ENCODE measurements around the gene NPY5R.

NPY5R gene

DNA sequence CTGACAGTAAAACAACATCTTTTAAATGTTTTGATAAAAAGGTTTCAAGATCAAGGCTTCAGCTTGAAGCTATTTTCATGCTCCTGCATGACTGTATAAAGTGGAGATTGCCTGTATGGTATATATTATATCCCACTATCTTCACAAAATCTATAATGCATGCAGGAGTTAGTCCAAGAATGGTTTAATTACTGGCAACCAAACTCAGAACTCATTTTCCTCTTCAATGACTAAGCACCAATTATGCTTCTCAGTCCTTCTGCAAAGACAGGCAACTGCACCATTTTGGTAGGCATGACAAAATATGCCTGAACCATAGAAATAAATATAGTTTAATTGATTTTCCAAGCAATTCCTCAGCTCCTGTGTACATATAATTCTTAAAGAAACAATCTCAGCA lies 54.5 kb downstream of the NPY5R start:
- Histone ChIP-seq H2BK15ac (ENCODE audit: low read length) (no peak overlapping the region), H3K23ac (ENCODE audit: low read depth, low read length, poor library complexity) (no peak overlapping the region), H3K27me3 (ENCODE audit: control insufficient read depth in 3 of 3, insufficient read depth in 3 of 3, low read depth in 1 of 3, low read length in 3 of 3) (no peaks in the 10 kb centered on the region), H3K4me3 (ENCODE audit: low read length in 2 of 2) (no peak overlapping the region), H3K27ac (replicated peaks; ENCODE audit: low read length) (no peak overlapping the region), H4K8ac (ENCODE audit: low read depth, low read length) (no peak overlapping the region), H2BK12ac (ENCODE audit: low read length) (no peak overlapping the region), H2AFZ (ENCODE audit: low read length) (no peak overlapping the region), H3K9me3 (replicated peaks in 1 of 2; ENCODE audit: control insufficient read depth in 2 of 2, insufficient read depth in 1 of 2, low read depth in 1 of 2, low read length in 2 of 2) (no peaks in the 10 kb centered on the region), H3K4me2 (ENCODE audit: insufficient read depth, low read length, poor library complexity, severe bottlenecking) (no peak overlapping the region), H4K91ac (ENCODE audit: low read depth, low read length, poor library complexity) (no peak overlapping the region), H3K4me1 (ENCODE audit: control insufficient read depth in 2 of 2, insufficient read depth in 1 of 2, low read depth in 1 of 2, low read length in 2 of 2) (no peaks in the 10 kb centered on the region), H2BK120ac (ENCODE audit: low read depth, low read length) (no peak overlapping the region), H3K36me3 (replicated peaks in 1 of 2; ENCODE audit: control insufficient read depth in 2 of 2, insufficient read depth in 2 of 2, low read length in 2 of 2) (no peaks in the 10 kb centered on the region), H3K9ac (ENCODE audit: low read depth, low read length, poor library complexity) (no peak overlapping the region), H2BK5ac (ENCODE audit: low read length) (no peak overlapping the region), H3K4ac (ENCODE audit: low read length) (no peak overlapping the region), H3K79me1 (ENCODE audit: low read depth, low read length) (no peaks in the 10 kb centered on the region), H2AK5ac (ENCODE audit: low read depth, low read length) (no peak overlapping the region), H3K14ac (ENCODE audit: low read length) (no peak overlapping the region), H3K18ac (ENCODE audit: low read length) (no peak overlapping the region)
- DNase-seq (ENCODE audit: low spot score): no peak

DNA sequence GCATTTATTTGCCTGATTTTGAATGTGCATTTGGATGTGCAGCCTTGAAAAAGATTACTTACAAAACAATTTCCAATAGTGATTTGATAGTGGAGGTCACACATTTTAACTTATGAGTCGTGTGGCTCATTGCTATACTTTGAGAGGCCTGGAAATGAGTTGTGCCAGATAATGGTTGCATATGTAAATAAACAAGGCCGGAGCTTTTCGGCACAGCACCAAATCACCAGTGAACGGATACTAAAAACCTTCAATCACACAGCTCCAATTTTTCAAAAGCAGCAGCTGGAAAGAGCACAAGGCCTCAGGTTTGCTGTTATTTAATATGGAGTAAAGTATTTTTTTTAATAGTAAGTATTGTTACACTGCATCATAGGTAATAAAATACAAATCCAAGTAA lies 57.2 kb downstream of the NPY5R start:
- Histone ChIP-seq H2BK12ac (ENCODE audit: low read length) (no peak overlapping the region), H3K79me1 (ENCODE audit: low read depth, low read length) (no peaks in the 10 kb centered on the region), H3K4ac (ENCODE audit: low read length) (no peak overlapping the region), H3K18ac (ENCODE audit: low read length) (no peak overlapping the region), H3K4me3 (ENCODE audit: low read length in 2 of 2) (no peak overlapping the region), H2AFZ (ENCODE audit: low read length) (no peak overlapping the region), H3K36me3 (replicated peaks in 1 of 2; ENCODE audit: control insufficient read depth in 2 of 2, insufficient read depth in 2 of 2, low read length in 2 of 2) (no peaks in the 10 kb centered on the region), H3K23ac (ENCODE audit: low read depth, low read length, poor library complexity) (no peak overlapping the region), H2BK15ac (ENCODE audit: low read length) (no peak overlapping the region), H2AK5ac (ENCODE audit: low read depth, low read length) (no peak overlapping the region), H3K14ac (ENCODE audit: low read length) (no peak overlapping the region), H3K4me1 (ENCODE audit: control insufficient read depth in 2 of 2, insufficient read depth in 1 of 2, low read depth in 1 of 2, low read length in 2 of 2) (peaks cover 0 to 2% of the 10 kb centered on the region in 2 donors), H4K8ac (ENCODE audit: low read depth, low read length) (no peak overlapping the region), H3K9me3 (replicated peaks in 1 of 2; ENCODE audit: control insufficient read depth in 2 of 2, insufficient read depth in 1 of 2, low read depth in 1 of 2, low read length in 2 of 2) (no peaks in the 10 kb centered on the region), H3K4me2 (ENCODE audit: insufficient read depth, low read length, poor library complexity, severe bottlenecking) (no peak overlapping the region), H3K27ac (replicated peaks; ENCODE audit: low read length) (no peak overlapping the region), H3K9ac (ENCODE audit: low read depth, low read length, poor library complexity) (no peak overlapping the region), H2BK120ac (ENCODE audit: low read depth, low read length) (no peak overlapping the region), H4K91ac (ENCODE audit: low read depth, low read length, poor library complexity) (no peak overlapping the region), H2BK5ac (ENCODE audit: low read length) (no peak overlapping the region), H3K27me3 (ENCODE audit: control insufficient read depth in 3 of 3, insufficient read depth in 3 of 3, low read depth in 1 of 3, low read length in 3 of 3) (no peaks in the 10 kb centered on the region)
- no peak for DNase-seq (ENCODE audit: low spot score)
- WGBS, 2 donors (ENCODE audit: extremely low coverage in 2 of 2, insufficient read length in 2 of 2, insufficient replicate concordance in 1 of 2): no CpG with 5 or more reads among the region's 4 CpGs
